ENCODE data around the gene NCOA3. TPM values are rescaled to one million over a fixed set of nuclear protein-coding genes. Genes with fewer than 3 reads are reported as not detected.

The NCOA3 gene
- total and polyA plus RNA-seq, 10 of the 15 experiments (the other 5 are each of a cell fraction or from before 2014, with no cell fraction given): 16.9 to 96.2 (median 73.6) TPM

DNA sequence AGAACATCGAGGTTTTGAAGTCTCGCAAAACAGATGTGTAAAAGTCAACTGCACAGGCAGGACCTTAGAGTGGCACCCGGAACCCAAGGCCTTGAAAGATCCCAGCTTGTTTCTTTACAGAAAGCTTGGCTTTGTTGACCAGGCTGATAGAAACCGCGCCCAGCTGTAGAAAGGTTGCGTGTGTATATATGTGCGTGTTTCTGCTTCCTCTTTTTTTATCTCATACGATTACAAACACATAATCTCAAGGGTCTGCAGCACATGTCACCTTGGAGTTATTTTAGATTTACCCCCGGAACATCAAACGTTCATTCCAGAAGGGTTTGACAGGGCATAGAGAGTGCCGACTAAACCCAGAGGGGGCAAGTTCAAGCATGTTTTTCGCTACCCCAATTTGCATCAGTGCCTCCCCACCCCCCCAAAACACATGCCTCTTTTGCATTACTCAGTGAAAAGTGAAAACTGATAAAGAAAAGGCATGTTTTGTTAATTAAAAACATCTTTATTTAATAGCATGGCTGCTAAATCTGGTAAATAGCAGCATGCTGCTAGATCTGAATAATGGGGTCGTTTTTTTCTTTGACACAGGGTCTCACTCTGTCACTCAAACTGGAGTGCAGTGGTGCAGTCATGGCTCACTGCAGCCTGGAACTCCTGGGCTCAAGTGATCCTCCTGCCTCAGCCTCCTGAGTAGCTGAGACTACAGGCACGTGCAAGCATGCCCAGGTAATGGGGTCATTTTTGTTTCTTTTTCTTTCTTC is 33.2 kb upstream of the NCOA3 start:
- CTCF ChIA-PET: interaction anchor here (0.9 to 1.7 kb wide), 6 partner anchors 12 to 270 kb away, joined by 3 to 5 read pairs (median 4); no protein-coding TSS in a partner anchor
- FAIRE-seq (peak; percentile 92), DNase-seq (ENCODE audit: low read depth, low spot score) (peak; percentile 85), ATAC-seq (peak; percentile 90)
- Histone ChIP-seq H3K4me1 (ENCODE audit: control insufficient read depth, insufficient read depth, low read length) (peaks cover 45% of the 10 kb centered on the region), H3K9ac (ENCODE audit: control insufficient read depth, insufficient read depth, low read length) (peak overlapping the region; percentile 32), H3K27ac (ENCODE audit: control insufficient read depth, insufficient read depth) (peak overlapping the region; percentile 91), H3K79me2 (ENCODE audit: control insufficient read depth, insufficient read depth, low read length) (no peaks in the 10 kb centered on the region), H3K27me3 (replicated peaks in 1 of 2; ENCODE audit: control insufficient read depth in 2 of 2, insufficient read depth in 2 of 2, low read length in 1 of 2) (no peaks in the 10 kb centered on the region), H3K4me3 (0 out of 2 replicates have a peak overlapping the region, but pooled peaks have one; percentile 37), H4K20me1 (ENCODE audit: control insufficient read depth, insufficient read depth) (no peaks in the 10 kb centered on the region), H3K9me3 (replicated peaks; ENCODE audit: control insufficient read depth, insufficient read depth, low read length) (no peaks in the 10 kb centered on the region; the same call in 2 of the 3 replicates), H2AFZ (ENCODE audit: control insufficient read depth, low read depth, low read length) (peak overlapping the region; percentile 40), H3K4me2 (ENCODE audit: control insufficient read depth, insufficient read depth) (peak overlapping the region; percentile 70), H3K36me3 (ENCODE audit: control insufficient read depth in 2 of 2, insufficient read depth in 2 of 2, low read length in 1 of 2) (no peaks in the 10 kb centered on the region)
- intact Hi-C loops (cut with micrococcal nuclease; ENCODE audit: unreplicated experiment): loop anchor here (1.0 to 2.0 kb wide), 2 partner anchors 32 to 53 kb away; partner anchors contain the start of gene NCOA3
- in situ Hi-C loops (cut with MboI): no loop called here
- RAD21 ChIA-PET (ENCODE audit: unreplicated experiment): interaction anchor here (0.7 to 2.6 kb wide), 17 partner anchors 10 to 194 kb away, joined by 3 to 18 read pairs (median 6); no protein-coding TSS in a partner anchor
- BruUV-seq (replicated peaks): TSS peak; percentile 76
- SMC1A ChIA-PET (ENCODE audit: uncharacterized antibody, unreplicated experiment): interaction anchor here (0.7 to 10.1 kb wide), 18 partner anchors 9 to 153 kb away, joined by 3 to 142 read pairs (median 6); partner anchors contain the start of gene NCOA3
- whole genome bisulfite sequencing (ENCODE audit: insufficient coverage, insufficient replicate concordance, low lambda C conversion rate, missing lambda C conversion rate): under 1% methylated on average over 14 of the region's 14 CpGs
- POLR2A ChIA-PET: interaction anchor here (0.7 to 3.5 kb wide), 12 partner anchors 11 to 916 kb away, joined by 3 to 27 read pairs (median 5); partner anchors contain the start of gene NCOA3
- peak; percentile 91 for TF ChIP-seq TCF7 (IDR thresholded peaks at IDR 0.05; ENCODE audit: borderline replicate concordance)
- TF ChIP-seq ZNF384 (IDR thresholded peaks at IDR 0.05; ENCODE audit: borderline replicate concordance, low read depth, low read length): peak; percentile 55; the same call in 1 of the 2 replicates
- peak; percentile 84 for TF ChIP-seq IKZF1 (conservative IDR thresholded peaks at IDR 0.05)
- TF ChIP-seq, protein P1, sequence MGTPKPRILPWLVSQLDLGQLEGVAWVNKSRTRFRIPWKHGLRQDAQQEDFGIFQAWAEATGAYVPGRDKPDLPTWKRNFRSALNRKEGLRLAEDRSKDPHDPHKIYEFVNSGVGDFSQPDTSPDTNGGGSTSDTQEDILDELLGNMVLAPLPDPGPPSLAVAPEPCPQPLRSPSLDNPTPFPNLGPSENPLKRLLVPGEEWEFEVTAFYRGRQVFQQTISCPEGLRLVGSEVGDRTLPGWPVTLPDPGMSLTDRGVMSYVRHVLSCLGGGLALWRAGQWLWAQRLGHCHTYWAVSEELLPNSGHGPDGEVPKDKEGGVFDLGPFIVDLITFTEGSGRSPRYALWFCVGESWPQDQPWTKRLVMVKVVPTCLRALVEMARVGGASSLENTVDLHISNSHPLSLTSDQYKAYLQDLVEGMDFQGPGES (IDR thresholded peaks at IDR 0.05): no peak
- peak; percentile 66 for TF ChIP-seq CBFB (IDR thresholded peaks at IDR 0.05; ENCODE audit: low read depth)
- peak; percentile 89 for TF ChIP-seq ZNF687 (IDR thresholded peaks at IDR 0.05)
- no peak for TF ChIP-seq ZSCAN29 (IDR thresholded peaks at IDR 0.05)
- TF ChIP-seq, protein P2, sequence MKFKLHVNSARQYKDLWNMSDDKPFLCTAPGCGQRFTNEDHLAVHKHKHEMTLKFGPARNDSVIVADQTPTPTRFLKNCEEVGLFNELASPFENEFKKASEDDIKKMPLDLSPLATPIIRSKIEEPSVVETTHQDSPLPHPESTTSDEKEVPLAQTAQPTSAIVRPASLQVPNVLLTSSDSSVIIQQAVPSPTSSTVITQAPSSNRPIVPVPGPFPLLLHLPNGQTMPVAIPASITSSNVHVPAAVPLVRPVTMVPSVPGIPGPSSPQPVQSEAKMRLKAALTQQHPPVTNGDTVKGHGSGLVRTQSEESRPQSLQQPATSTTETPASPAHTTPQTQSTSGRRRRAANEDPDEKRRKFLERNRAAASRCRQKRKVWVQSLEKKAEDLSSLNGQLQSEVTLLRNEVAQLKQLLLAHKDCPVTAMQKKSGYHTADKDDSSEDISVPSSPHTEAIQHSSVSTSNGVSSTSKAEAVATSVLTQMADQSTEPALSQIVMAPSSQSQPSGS (IDR thresholded peaks at IDR 0.05; ENCODE audit: low read length): peak; percentile 82
- peak; percentile 93 for TF ChIP-seq NFIC (IDR thresholded peaks at IDR 0.05; ENCODE audit: low read depth, low read length)
- peak; percentile 77 for TF ChIP-seq MEF2B (IDR thresholded peaks at IDR 0.05; ENCODE audit: partially characterized antibody, poor library complexity, severe bottlenecking)
- TF ChIP-seq FOXK2 (IDR thresholded peaks at IDR 0.05): peak; percentile 72
- no peak for TF ChIP-seq ZBTB33 (IDR thresholded peaks at IDR 0.05)
- TF ChIP-seq NBN (IDR thresholded peaks at IDR 0.05): peak; percentile 57; the same call in 1 of the 2 replicates
- peak; percentile 97 for TF ChIP-seq POU2F2 (IDR thresholded peaks at IDR 0.05; ENCODE audit: borderline replicate concordance, low read depth, low read length)
- TF ChIP-seq BCL11A (IDR thresholded peaks at IDR 0.05; ENCODE audit: low read depth, low read length): 0 out of 2 replicates have a peak, but pooled peaks have one; percentile 20

Measured in GM12878 (cell line).